BLaER1 treated with 17β-estradiol and CSF1 and Interleukin-3, amounts not matched to agents 10 nM and 100 nM (cell line): ENCODE data around the gene SUCLG2.
"Not testable (repeated sequence)": the region's sequence is repeated elsewhere in the genome, so short reads cannot be mapped to it uniquely, and the experiment has no call there.

Source experiments
- H3K27ac ChIP-seq, 11 experiments: shearing (Covaris generic); formaldehyde crosslinking; 2 replicates each; pipeline ENCODE4 v1.8.1; 2022
- H3K27me3 ChIP-seq, 11 experiments: shearing (Covaris generic); formaldehyde crosslinking; 2 replicates each; pipeline ENCODE4 v1.8.1; 2022
- H3K36me3 ChIP-seq, 11 experiments: shearing (Covaris generic); formaldehyde crosslinking; 2 replicates each; pipeline ENCODE4 v1.8.1; 2022
- H3K4me1 ChIP-seq, 10 experiments: shearing (Covaris generic); formaldehyde crosslinking; 2 replicates each; pipeline ENCODE4 v1.8.1; 2022
- H3K4me2 ChIP-seq, 11 experiments: shearing (Covaris generic); formaldehyde crosslinking; 2 replicates each; pipeline ENCODE4 v1.8.1; 2022
- H3K4me3 ChIP-seq, 10 experiments: shearing (Covaris generic); formaldehyde crosslinking; 2 replicates each; pipeline ENCODE4 v1.8.1; 2022
- H3K9ac ChIP-seq, 11 experiments: shearing (Covaris generic); formaldehyde crosslinking; 2 replicates each; pipeline ENCODE4 v1.8.1; 2022
- H3K9me3 ChIP-seq, 11 experiments: shearing (Covaris generic); formaldehyde crosslinking; replicated peaks in 1 of 11; 2 replicates each; pipeline ENCODE4 v1.8.1; 2022
- H4K20me1 ChIP-seq, 11 experiments: shearing (Covaris generic); formaldehyde crosslinking; 2 replicates each; pipeline ENCODE4 v1.8.1; 2022
- Cebpa-rat ChIP-seq, 11 experiments: shearing (Covaris generic); IDR thresholded peaks; 2 replicates each; pipeline ENCODE4 v1.8.1; 2022

Gene SUCLG2

GRCh38 chr3:67557848-67558355, 96.5 kb downstream of the SUCLG2 start:
- Histone ChIP-seq H3K27ac (no peak overlapping the region), H3K9me3 (no peaks in the 10 kb centered on the region), H3K9ac (no peak overlapping the region), H3K4me1 (no peaks in the 10 kb centered on the region), H3K4me3 (no peak overlapping the region), H4K20me1 (no peaks in the 10 kb centered on the region), H3K36me3 (peaks cover 0 to 59% (median 0%) of the 10 kb centered on the region in 11 experiments; a peak in 7 of 22 replicates), H3K4me2 (no peak overlapping the region), H3K27me3 (no peaks in the 10 kb centered on the region)
- no peak for TF ChIP-seq Cebpa-rat (IDR thresholded peaks at IDR 0.05)

- Histone ChIP-seq H3K36me3 (peaks cover 0 to 41% (median 0%) of the 10 kb centered on the region in 11 experiments; a peak in 6 of 22 replicates), H3K4me2 (no peak overlapping the region), H3K9me3 (no peaks in the 10 kb centered on the region), H3K4me3 (no peak overlapping the region), H3K9ac (no peak overlapping the region), H3K4me1 (no peaks in the 10 kb centered on the region), H4K20me1 (no peaks in the 10 kb centered on the region), H3K27me3 (no peaks in the 10 kb centered on the region), H3K27ac (no peak overlapping the region)
- TF ChIP-seq Cebpa-rat (IDR thresholded peaks at IDR 0.05), result no peak
Measured at GRCh38 chr3:67551361-67552016, 102.9 kb downstream of the SUCLG2 start.

- Histone ChIP-seq H4K20me1 (no peaks in the 10 kb centered on the region), H3K9ac (no peak overlapping the region), H3K4me1 (no peaks in the 10 kb centered on the region), H3K9me3 (no peaks in the 10 kb centered on the region), H3K4me3 (no peak overlapping the region), H3K27ac (no peak overlapping the region), H3K4me2 (no peak overlapping the region), H3K27me3 (no peaks in the 10 kb centered on the region), H3K36me3 (peaks cover 0 to 32% (median 0%) of the 10 kb centered on the region in 11 experiments; a peak in 5 of 22 replicates)
- no peak for TF ChIP-seq Cebpa-rat (IDR thresholded peaks at IDR 0.05)
Measured at GRCh38 chr3:67550541-67550940, 103.9 kb downstream of the SUCLG2 start.

GRCh38 chr3:67542502-67543250, 111.7 kb downstream of the SUCLG2 start:
- not testable (repeated sequence) for H3K4me2 ChIP-seq, H3K9ac ChIP-seq, H3K27me3 ChIP-seq, H3K4me3 ChIP-seq, H4K20me1 ChIP-seq, H3K27ac ChIP-seq, H3K4me1 ChIP-seq
- Histone ChIP-seq H3K36me3 (peaks cover 0 to 19% (median 0%) of the 10 kb centered on the region in 11 experiments; a peak in 4 of 22 replicates), H3K9me3 (peaks cover 0 to 32% (median 13%) of the 10 kb centered on the region in 11 experiments; a peak in 17 of 22 replicates)

- Histone ChIP-seq H3K4me3 (no peak overlapping the region), H3K27me3 (no peaks in the 10 kb centered on the region), H3K27ac (no peak overlapping the region), H3K9ac (no peak overlapping the region), H3K4me1 (no peaks in the 10 kb centered on the region), H3K36me3 (peaks cover 0 to 19% (median 0%) of the 10 kb centered on the region in 11 experiments; a peak in 4 of 22 replicates), H4K20me1 (peaks cover 0 to 9% (median 0%) of the 10 kb centered on the region in 11 experiments; a peak in 2 of 22 replicates), H3K9me3 (peaks cover 5 to 39% (median 19%) of the 10 kb centered on the region in 11 experiments; a peak in 18 of 22 replicates), H3K4me2 (no peak overlapping the region)
- no peak for TF ChIP-seq Cebpa-rat (IDR thresholded peaks at IDR 0.05)
Measured at GRCh38 chr3:67540198-67540894, 114.1 kb downstream of the SUCLG2 start.

- not testable (repeated sequence) for H3K4me1 ChIP-seq, H3K27ac ChIP-seq, H3K4me3 ChIP-seq, H3K36me3 ChIP-seq, H3K4me2 ChIP-seq, H3K27me3 ChIP-seq, H3K9ac ChIP-seq
- Histone ChIP-seq H3K9me3 (peaks cover 5 to 26% (median 19%) of the 10 kb centered on the region in 11 experiments; a peak in 18 of 22 replicates), H4K20me1 (peaks cover 0 to 11% (median 0%) of the 10 kb centered on the region in 11 experiments; a peak in 2 of 22 replicates)
Measured at GRCh38 chr3:67537203-67537602, 117.2 kb downstream of the SUCLG2 start.

- H3K4me3 ChIP-seq, result no peak overlapping the region
- no peaks in the 10 kb centered on the region for H3K27me3 ChIP-seq
- H4K20me1 ChIP-seq, result peaks cover 0 to 7% (median 0%) of the 10 kb centered on the region in 11 experiments; a peak in 2 of 22 replicates
- no peak overlapping the region for H3K4me2 ChIP-seq
- H3K9me3 ChIP-seq, result peaks cover 5 to 22% (median 13%) of the 10 kb centered on the region in 11 experiments; a peak in 17 of 22 replicates
- H3K9ac ChIP-seq, result no peak overlapping the region
- no peak for TF ChIP-seq Cebpa-rat (IDR thresholded peaks at IDR 0.05)
- H3K4me1 ChIP-seq, result no peaks in the 10 kb centered on the region
- H3K36me3 ChIP-seq, result 0 out of 22 replicates have a peak, but pooled peaks cover 0 to under 1% (median 0%) of the 10 kb centered on the region in 11 experiments
- no peak overlapping the region for H3K27ac ChIP-seq
Measured at GRCh38 chr3:67535006-67535405, 119.4 kb downstream of the SUCLG2 start.

- no peaks in the 10 kb centered on the region for H3K27me3 ChIP-seq
- no peak overlapping the region for H3K4me3 ChIP-seq
- no peak for TF ChIP-seq Cebpa-rat (IDR thresholded peaks at IDR 0.05)
- peaks cover 5 to 22% (median 13%) of the 10 kb centered on the region in 11 experiments; a peak in 17 of 22 replicates for H3K9me3 ChIP-seq
- H3K4me1 ChIP-seq, result no peaks in the 10 kb centered on the region
- H3K9ac ChIP-seq, result no peak overlapping the region
- no peaks in the 10 kb centered on the region for H3K36me3 ChIP-seq
- no peak overlapping the region for H3K27ac ChIP-seq
- H3K4me2 ChIP-seq, result no peak overlapping the region
- peaks cover 0 to 7% (median 0%) of the 10 kb centered on the region in 11 experiments; a peak in 3 of 22 replicates for H4K20me1 ChIP-seq
Measured at GRCh38 chr3:67534594-67534993, 119.8 kb downstream of the SUCLG2 start.
